Measurements from ENCODE around the gene C18orf54. TPM values are rescaled to one million over a fixed set of nuclear protein-coding genes. Genes with fewer than 3 reads are reported as not detected.

The C18orf54 gene
- total RNA-seq, 2 donors from 2014 or later: 17.8 to 29.5 TPM

DNA sequence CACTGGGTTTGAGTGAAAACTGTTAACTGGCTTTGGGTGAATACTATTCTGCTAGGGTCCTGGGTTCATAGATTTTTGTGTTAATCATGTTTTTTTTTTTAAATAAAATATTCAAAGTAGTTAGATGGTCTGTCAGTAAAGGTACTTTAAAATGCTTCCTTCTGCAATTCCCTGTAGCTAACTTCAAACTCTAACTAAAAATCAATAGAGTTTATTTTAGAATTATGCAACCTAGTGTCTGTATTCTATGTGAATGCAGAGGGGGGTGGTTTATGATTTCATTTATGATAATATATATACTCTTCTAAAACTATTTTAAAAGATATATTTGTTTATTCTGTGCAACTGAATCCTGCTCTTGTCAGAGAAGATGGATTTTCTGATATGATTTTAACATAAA, 27.9 kb upstream of the C18orf54 start:
- no peaks in the 10 kb centered on the region for H3K27me3 Mint-ChIP-seq (ENCODE audit: insufficient read depth)
- Histone ChIP-seq H3K27ac (ENCODE audit: low read depth, low read length) (no peak overlapping the region), H3K9me3 (ENCODE audit: control insufficient read depth, low read length) (no peaks in the 10 kb centered on the region), H3K27me3 (ENCODE audit: control insufficient read depth, insufficient read depth, low read length, poor library complexity, severe bottlenecking) (no peaks in the 10 kb centered on the region), H3K36me3 (ENCODE audit: control insufficient read depth, insufficient read depth, low read length) (no peaks in the 10 kb centered on the region), H3K9ac (ENCODE audit: extremely low read depth, low read length, poor library complexity, severe bottlenecking) (no peak overlapping the region), H3K4me1 (ENCODE audit: control insufficient read depth, insufficient read depth, low read length) (no peaks in the 10 kb centered on the region), H3K4me3 (ENCODE audit: low read length) (no peak overlapping the region)
- no peaks in the 10 kb centered on the region for H3K4me1 Mint-ChIP-seq
- no peak overlapping the region for H3K27ac Mint-ChIP-seq
- TF ChIP-seq, protein P1, sequence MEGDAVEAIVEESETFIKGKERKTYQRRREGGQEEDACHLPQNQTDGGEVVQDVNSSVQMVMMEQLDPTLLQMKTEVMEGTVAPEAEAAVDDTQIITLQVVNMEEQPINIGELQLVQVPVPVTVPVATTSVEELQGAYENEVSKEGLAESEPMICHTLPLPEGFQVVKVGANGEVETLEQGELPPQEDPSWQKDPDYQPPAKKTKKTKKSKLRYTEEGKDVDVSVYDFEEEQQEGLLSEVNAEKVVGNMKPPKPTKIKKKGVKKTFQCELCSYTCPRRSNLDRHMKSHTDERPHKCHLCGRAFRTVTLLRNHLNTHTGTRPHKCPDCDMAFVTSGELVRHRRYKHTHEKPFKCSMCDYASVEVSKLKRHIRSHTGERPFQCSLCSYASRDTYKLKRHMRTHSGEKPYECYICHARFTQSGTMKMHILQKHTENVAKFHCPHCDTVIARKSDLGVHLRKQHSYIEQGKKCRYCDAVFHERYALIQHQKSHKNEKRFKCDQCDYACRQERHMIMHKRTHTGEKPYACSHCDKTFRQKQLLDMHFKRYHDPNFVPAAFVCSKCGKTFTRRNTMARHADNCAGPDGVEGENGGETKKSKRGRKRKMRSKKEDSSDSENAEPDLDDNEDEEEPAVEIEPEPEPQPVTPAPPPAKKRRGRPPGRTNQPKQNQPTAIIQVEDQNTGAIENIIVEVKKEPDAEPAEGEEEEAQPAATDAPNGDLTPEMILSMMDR (conservative IDR thresholded peaks at IDR 0.05): no peak
- no peak overlapping the region for H3K4me3 Mint-ChIP-seq
- H3K9me3 Mint-ChIP-seq: no peaks in the 10 kb centered on the region
- DNase-seq: no peak
- no peaks in the 10 kb centered on the region for H3K36me3 Mint-ChIP-seq (ENCODE audit: low read depth)

DNA sequence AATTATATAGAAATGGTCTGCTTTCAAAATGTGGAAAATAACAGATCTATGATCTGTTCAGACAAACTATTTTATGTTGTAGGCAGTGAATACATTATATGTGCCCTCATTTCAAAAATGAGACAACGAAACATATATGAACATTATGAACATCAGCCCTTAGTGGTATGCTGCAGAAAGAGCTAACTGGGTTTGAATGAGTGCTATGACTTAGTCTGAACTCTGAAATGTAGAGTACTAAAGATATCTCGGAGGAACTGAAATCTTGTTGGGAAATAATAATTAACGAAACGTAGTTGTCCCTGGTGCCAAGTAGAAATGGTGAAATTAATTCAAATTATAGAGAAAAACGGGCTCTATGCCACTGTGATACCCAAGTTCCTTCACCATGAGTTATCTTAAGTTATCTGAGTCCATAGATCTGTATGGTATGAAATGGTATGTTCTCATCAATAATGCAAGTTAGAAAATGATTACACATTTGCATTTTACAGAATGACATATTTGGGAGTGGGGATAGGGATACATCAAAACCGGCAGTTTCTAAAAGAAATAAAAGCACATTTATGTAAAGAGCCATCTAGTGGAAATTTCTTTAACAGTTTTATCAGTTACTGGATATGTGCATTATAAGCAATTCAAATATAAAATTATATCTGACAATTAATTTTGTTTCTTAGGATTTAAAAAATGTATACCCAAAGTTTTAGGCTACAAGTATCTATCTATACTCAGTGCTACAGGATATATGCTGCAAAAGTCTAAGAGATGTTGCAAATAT, 26.7 kb upstream of the C18orf54 start:
- no peaks in the 10 kb centered on the region for H3K9me3 Mint-ChIP-seq

DNA sequence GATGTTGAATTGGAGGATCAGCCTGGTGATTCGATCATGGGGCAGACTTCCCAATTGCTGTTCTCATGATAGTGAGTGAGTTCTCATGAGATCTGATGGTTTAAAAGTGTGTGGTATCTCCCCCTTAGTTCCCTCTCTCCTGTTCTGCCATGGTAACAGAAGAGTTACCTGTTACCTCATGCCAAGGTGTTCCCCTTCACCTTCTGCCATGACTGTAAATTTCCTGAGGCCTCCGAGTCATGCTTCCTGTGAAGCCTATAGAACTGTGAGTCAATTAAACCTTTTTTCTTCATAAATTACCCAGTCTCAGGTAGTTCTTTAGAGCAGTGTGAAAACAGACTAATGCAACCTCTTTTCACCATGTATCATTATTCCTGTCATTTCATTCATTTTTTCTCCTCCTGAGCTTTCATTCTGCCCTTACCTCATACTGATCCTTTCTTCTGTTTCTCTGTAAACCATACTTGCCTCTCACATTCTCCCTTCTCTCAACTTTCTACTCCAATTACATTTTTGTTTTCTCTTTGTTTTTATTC, 22.0 kb upstream of the C18orf54 start:
- H3K4me3 Mint-ChIP-seq: no peak overlapping the region
- H3K27ac ChIP-seq (ENCODE audit: low read depth, low read length): no peak overlapping the region
- H3K4me1 Mint-ChIP-seq: no peaks in the 10 kb centered on the region
- TF ChIP-seq, protein P1 (conservative IDR thresholded peaks at IDR 0.05): no peak
- no peaks in the 10 kb centered on the region for H3K36me3 ChIP-seq (ENCODE audit: control insufficient read depth, insufficient read depth, low read length)
- no peaks in the 10 kb centered on the region for H3K4me1 ChIP-seq (ENCODE audit: control insufficient read depth, insufficient read depth, low read length)
- H3K4me3 ChIP-seq (ENCODE audit: low read length): no peak overlapping the region
- no peaks in the 10 kb centered on the region for H3K27me3 Mint-ChIP-seq (ENCODE audit: insufficient read depth)
- H3K36me3 Mint-ChIP-seq (ENCODE audit: low read depth): no peaks in the 10 kb centered on the region
- H3K27ac Mint-ChIP-seq: no peak overlapping the region
- peaks cover 3% of the 10 kb centered on the region for H3K9me3 Mint-ChIP-seq
- no peaks in the 10 kb centered on the region for H3K27me3 ChIP-seq (ENCODE audit: control insufficient read depth, insufficient read depth, low read length, poor library complexity, severe bottlenecking)
- WGBS, 2 experiments (ENCODE audit: insufficient coverage in 1 of 2, insufficient read length in 1 of 2): 85 to 100% methylated on average over 1 to 2 of the region's 2 CpGs
- DNase-seq: no peak
- H3K9ac ChIP-seq (ENCODE audit: extremely low read depth, low read length, poor library complexity, severe bottlenecking): no peak overlapping the region
- H3K9me3 ChIP-seq (ENCODE audit: control insufficient read depth, low read length): peaks cover 3% of the 10 kb centered on the region

More for the DNA sequence above, 26.7 kb upstream of the C18orf54 start:
- Histone ChIP-seq H3K9me3 (ENCODE audit: control insufficient read depth, low read length) (no peaks in the 10 kb centered on the region), H3K4me3 (ENCODE audit: low read length) (no peak overlapping the region), H3K27me3 (ENCODE audit: control insufficient read depth, insufficient read depth, low read length, poor library complexity, severe bottlenecking) (no peaks in the 10 kb centered on the region), H3K4me1 (ENCODE audit: control insufficient read depth, insufficient read depth, low read length) (no peaks in the 10 kb centered on the region), H3K9ac (ENCODE audit: extremely low read depth, low read length, poor library complexity, severe bottlenecking) (no peak overlapping the region), H3K36me3 (ENCODE audit: control insufficient read depth, insufficient read depth, low read length) (no peaks in the 10 kb centered on the region), H3K27ac (ENCODE audit: low read depth, low read length) (no peak overlapping the region)
- WGBS, 2 experiments (ENCODE audit: insufficient coverage in 1 of 2, insufficient read length in 1 of 2): 76 to 95% methylated on average over 5 to 6 of the region's 6 CpGs
- no peaks in the 10 kb centered on the region for H3K36me3 Mint-ChIP-seq (ENCODE audit: low read depth)
- H3K4me1 Mint-ChIP-seq: no peaks in the 10 kb centered on the region
- no peak overlapping the region for H3K4me3 Mint-ChIP-seq
- no peak for DNase-seq
- TF ChIP-seq, protein P1 (conservative IDR thresholded peaks at IDR 0.05): no peak
- H3K27ac Mint-ChIP-seq: no peak overlapping the region
- H3K27me3 Mint-ChIP-seq (ENCODE audit: insufficient read depth): no peaks in the 10 kb centered on the region
